HG03280 (cell line): ENCODE results near the gene DLEC1.
"Not testable (repeated sequence)": the region's sequence is repeated elsewhere in the genome, so short reads cannot be mapped to it uniquely, and the experiment has no call there.

ENCODE experiments used
- ATAC-seq: cut with Tn5 transposase; IDR thresholded peaks from one replicate; pipeline ENCODE4 v1.9.1; 2021; ENCODE audit warnings: mild to moderate bottlenecking, moderate library complexity; ENCODE audit not compliant: unreplicated experiment

DLEC1 gene

GRCh38 chr3:38149708-38150107, 110.7 kb downstream of the DLEC1 start:
- ATAC-seq = no peak

- ATAC-seq = no peak
These were observed 111.9 kb downstream of the DLEC1 start for GRCh38 chr3:38150780-38151528.

DNA sequence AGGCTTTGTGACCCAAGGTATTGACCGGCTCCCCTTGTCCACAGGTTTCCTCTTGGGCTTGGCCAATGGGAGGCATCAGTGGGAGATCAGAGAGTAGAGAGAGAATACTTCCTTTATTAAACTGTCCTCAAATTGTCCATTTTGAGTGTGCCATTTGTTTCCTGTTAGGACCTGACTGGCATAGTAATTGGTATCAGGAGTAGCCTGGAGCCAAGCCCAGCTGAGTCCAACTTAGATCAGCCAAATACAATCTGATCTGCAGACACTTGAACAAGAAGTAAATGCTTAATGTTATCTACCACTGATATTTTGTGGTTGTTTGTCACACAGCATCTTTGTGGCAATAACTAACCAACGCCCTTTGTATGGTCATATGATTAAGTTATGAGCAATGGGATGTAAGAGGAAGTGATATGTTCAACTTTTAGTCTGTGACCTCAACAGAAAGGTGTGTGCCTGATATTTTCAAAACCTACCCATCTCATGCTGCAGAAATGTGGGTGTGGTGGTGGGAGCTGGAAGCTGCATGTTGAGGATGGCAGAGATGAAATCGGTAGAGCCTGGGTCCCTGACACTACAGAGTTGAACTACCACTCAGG, 112.8 kb downstream of the DLEC1 start:
- ATAC-seq = no peak

DNA sequence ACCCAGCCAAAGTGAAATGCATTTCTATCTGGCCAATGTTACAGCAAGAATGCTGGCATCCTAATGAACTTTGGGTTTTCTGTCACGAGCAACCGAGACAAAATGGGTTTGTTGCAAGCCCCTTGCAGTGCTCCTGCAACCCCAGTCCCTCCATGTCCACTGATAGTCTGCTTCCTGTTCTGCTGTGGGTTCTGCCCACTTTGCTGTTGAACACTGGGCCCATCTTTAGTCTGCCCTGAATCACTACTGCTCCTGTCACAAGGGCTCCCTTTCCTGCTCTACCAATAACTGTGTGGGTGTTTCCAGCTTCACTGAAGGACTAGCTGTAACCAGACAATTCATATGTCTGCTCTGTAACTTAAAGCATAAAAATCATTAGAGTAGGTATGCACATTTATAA, 113.6 kb downstream of the DLEC1 start:
- ATAC-seq = no peak

GRCh38 chr3:38153221-38153620, 114.2 kb downstream of the DLEC1 start:
- no peak for ATAC-seq

GRCh38 chr3:38154033-38154494, 115.1 kb downstream of the DLEC1 start:
- no peak for ATAC-seq

- no peak for ATAC-seq
These were observed 115.7 kb downstream of the DLEC1 start for GRCh38 chr3:38154625-38155255.

GRCh38 chr3:38155825-38156224, 116.8 kb downstream of the DLEC1 start:
- ATAC-seq = no peak

GRCh38 chr3:38157117-38157516, 118.1 kb downstream of the DLEC1 start:
- ATAC-seq = no peak

GRCh38 chr3:38157595-38157994, 118.6 kb downstream of the DLEC1 start:
- ATAC-seq = no peak

GRCh38 chr3:38158472-38158871, 119.5 kb downstream of the DLEC1 start:
- ATAC-seq = no peak

DNA sequence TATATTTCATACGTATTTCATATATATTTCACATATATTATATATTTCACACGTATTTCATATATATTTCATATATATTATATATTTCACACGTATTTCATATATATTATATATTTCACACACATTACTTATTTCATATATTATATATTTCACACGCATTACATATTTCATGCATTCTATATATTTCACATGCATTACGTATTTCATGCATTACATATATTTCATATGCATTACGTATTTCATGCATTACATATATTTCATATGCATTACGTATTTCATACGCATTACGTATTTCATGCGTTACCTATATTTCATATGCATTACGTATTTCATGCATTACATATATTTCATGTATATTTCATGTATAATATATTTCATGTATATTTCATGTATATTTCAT, 121.7 kb downstream of the DLEC1 start:
- not testable (repeated sequence) for ATAC-seq

DNA sequence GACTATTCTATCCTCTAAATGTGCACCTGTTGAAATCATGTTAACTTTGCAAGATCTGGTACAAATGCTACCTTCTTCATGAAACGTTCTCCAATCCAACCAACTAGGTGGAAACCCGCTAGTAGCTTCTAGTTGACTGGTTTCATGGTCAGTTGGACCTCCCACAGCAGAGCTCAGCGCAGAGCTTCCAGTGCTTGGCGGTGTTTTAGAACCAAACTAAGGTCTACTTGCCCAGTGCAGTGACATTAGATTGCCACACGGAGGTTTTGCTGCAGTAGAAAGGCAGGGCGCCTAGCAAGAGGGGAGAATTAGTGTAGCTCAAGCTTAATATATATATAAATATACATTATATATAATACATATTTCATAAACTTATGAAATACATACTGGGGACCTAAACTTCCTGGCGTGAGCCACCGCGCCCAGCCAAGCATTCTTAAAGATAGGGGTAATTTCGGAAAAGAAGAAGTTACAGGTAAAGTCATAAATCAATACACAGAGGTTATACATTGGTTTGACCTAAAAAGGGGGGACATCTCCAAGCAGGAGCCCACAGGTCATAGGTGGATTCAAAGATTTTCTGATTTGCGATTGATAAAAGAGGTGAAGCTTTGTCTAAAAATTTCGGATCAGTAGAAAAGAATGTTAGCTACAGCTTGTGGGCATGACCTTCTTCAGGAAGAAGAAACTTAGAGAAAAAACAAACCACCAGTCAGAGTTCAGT, 124.3 kb downstream of the DLEC1 start:
- ATAC-seq = no peak

DNA sequence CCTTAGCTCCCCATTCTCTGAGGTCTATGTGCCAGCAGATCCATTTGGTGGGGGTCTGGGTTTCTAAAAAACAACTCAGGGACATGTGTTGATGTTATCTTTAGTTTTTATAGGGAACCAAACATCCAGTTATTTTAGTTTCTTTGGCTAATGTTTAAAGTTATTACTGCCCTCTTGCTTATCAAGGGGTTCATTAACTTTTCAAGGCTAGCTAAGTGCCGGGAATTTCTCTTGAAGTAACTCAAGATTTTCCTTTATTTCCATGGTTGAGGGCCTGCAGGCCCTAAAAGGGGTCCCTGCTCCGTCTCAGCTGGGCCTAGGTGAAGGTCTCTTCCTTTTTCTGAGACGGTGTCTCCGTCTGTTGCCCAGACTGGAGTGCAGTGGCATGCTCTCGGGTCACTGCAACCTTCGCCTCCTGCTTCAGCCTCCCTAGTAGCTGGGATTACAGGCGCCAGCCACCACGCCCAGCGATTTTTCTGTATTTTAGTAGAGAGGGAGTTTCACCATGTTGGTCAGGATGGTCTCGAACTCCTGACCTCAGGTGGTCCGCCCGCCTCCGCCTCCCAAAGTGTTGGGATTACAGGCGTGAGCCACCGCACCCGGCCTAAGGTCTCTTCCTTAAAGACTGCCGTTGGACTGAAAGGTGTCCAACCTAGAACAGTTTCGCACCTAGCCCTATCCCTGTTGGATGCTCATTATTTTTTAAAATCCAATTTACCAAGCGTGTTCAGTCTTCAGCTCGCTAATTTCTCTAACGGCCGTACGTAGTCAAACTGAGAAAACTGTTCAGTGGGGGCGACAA, 125.0 kb downstream of the DLEC1 start:
- ATAC-seq = no peak

- ATAC-seq = peak; percentile 12
These were observed 125.6 kb downstream of the DLEC1 start for GRCh38 chr3:38164643-38164951.

GRCh38 chr3:38164952-38165721, 126.1 kb downstream of the DLEC1 start, which contains the start of gene OXSR1:
OXSR1 (plus strand) TSS chr3:38165537; CDS start chr3:38165877, 340 bp downstream.
- peak; percentile 90 for ATAC-seq

GRCh38 chr3:38165722-38166387, 126.8 kb downstream of the DLEC1 start:
- no peak for ATAC-seq

DNA sequence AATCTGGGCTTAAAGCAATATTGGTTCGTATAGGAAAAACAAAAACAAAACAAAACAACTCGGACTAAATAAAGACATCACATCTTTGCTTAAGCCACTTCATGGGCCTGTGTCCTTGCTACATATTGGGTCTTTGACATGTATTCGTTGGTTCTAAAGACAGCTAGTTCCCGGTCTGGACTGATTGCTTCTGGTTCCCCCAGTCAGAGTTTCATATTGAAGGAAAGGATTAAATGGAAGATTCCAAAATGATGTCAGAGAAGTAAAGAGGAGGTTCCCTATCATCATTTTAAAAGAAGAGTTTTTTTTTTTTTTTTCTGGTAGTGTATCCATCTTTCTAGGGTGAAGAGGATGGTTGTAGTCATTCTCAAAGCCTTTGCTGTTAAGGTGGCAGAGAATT, 128.6 kb downstream of the DLEC1 start:
- no peak for ATAC-seq
